GM21737 (cell line): ENCODE measurements around the gene CRELD2.

Experiments used
- ATAC-seq: cut with Tn5 transposase; IDR thresholded peaks from one replicate; pipeline ENCODE4 v1.9.1; 2021; ENCODE audit warnings: mild to moderate bottlenecking, moderate library complexity; ENCODE audit not compliant: unreplicated experiment

Gene CRELD2

DNA sequence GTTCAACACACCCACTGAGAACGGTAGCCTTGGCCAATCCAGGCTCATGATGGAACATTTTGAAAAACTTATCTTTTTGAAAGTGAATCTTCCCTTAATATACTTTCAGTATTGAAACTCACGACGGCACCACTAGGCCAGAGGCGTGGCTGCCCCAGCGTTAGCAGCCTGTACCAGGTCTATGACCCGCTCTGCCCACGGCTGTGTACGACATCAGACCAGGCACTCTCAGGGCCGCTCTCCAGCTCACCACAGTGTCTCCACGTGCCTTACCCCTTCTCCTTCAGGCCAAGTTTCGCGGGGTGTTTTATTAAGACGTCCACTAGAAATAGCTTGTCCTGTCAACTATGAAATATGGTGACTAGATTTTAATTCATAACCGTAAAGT is 31.4 kb upstream of the CRELD2 start:
- ATAC-seq = no peak

DNA sequence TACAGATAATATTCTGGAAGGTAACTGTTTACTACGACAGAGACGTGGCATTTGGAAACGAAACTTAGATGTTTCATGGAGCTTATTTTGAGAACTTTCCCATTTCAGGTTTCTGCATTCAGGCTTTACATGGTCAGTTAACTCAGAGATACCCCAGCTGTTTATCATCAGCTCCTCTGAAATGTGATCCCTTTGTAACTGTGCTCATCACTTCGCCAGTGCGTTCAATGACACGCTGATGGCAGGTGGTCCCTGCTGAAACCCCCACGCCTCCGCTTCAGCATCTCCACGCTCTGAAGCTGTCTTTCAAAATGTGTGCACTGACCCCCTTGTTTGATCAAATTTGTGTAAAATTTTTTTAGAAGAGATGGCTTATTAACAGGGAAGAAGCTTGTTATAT is 30.7 kb upstream of the CRELD2 start:
- no peak for ATAC-seq

DNA sequence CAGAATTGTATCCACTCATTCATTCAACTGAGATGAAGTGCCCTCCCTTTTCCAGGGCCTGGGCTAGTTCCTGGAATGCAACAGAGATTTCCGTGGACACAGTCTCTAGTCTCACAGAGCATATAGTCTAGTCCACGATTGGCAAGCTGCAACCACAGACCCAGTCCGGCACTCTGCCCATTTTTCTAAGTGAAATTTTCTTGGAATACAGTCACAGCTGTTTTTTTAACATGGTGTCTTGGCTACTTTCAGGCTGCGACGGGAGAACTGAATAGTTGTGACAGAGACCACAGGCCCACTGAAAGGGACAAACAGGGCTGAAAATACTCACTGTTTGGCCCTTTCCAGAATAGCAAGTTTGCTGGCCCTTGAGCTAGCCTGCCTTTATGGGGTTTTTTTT is 29.4 kb upstream of the CRELD2 start:
- ATAC-seq = no peak

DNA sequence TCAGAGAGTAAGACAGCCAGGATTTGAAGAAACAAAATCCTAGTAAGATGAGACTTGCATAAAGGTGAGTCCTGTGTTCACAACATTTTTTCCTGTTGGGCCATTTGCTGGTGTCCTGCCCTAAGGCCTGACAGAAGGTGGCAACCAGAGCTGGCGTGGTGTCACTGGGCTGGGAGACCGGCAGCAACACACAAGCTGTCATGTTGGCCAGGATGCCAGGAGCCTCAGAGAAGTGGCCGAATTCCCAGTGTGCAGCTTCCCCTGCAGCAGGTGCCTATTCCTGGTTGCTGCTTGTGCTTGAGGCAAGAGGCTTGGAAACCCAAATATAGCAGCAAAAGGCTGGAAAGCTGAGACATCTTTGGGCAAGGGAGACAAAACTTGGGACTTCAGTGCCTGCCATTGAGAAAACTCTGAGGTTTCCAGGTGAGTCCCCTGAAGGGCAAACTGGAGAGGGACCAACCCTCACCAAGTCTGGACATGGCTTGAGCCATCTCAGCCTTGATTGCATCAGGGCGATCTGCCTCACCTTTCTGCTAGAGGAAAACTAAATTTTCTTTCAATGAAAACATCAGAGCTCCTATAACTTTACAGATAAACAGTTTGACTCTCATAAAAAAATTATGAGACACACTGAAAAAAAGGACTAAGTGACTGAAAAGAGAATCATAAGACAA is 26.1 kb upstream of the CRELD2 start:
- ATAC-seq = no peak

DNA sequence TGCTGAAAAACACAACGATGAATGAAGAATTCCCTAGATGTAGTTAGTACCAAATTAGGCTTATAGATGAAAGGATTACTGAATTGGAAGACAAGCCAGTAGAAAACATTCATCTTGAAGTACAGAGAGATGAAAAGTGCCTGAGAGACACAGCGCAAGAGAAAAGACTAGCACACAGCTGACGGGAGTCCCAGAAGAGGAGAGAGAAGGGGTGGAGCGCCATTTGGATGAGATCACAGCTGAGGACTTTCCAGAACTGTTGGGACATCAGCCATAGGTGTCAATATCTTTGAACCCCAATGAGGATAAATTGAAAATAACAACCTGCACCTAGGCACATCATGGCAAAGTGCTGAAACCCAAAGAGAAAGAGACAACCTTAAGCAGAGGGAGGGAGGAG is 25.4 kb upstream of the CRELD2 start:
- no peak for ATAC-seq

DNA sequence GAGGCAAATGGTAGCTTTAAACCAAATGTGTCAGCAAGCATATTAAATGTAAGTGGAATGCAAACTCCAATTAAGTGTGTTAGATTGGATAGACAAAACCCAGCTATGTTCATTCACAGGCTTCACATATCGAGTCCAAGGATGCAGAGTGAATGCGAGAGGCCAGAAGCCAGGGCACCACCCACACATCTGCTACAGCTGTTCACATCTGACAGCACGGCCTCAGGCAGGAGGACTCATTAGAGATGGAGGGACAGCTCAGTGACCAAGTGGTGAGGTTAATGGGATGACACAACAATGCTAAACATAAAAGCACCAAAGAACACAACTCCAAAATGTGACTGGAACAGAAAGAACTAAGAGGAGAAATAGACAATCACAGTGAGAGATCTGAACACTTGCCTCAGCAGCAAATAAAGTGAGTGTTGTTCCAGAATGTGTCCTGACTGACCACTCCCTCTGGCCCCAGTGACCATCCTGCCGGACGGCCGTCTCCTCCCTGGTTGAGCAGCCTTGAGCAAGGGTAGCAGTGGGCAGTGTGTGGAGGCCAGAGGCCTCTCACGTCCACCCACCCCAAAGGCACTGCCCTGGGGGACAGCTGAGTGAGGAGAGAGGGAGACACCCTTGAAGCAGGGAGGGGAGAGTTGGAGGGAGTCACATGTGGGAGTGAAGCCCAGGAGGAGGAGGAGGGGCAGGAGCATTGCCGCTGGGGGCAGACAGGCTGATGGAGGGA is 23.9 kb upstream of the CRELD2 start:
- ATAC-seq = no peak

DNA sequence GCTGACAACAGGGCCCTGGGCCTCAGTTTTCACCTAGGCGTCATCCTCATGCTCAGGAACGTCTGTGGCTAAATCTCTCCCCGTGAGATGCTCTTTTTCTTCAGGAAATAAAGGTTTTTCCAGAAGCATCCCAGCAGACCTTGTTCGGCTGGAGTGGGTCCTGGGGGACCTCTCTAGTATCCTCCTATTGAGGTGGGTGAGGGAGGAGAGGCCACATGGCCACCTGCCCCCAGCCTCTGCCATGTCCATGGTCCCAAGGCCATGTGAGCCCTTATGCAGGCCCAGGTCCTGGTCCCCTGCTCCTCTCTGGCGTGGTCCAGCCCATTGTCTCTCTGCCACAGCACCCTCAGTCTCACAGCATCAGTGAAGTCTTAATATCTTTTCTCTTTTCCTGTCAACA is 22.2 kb upstream of the CRELD2 start:
- no peak for ATAC-seq

DNA sequence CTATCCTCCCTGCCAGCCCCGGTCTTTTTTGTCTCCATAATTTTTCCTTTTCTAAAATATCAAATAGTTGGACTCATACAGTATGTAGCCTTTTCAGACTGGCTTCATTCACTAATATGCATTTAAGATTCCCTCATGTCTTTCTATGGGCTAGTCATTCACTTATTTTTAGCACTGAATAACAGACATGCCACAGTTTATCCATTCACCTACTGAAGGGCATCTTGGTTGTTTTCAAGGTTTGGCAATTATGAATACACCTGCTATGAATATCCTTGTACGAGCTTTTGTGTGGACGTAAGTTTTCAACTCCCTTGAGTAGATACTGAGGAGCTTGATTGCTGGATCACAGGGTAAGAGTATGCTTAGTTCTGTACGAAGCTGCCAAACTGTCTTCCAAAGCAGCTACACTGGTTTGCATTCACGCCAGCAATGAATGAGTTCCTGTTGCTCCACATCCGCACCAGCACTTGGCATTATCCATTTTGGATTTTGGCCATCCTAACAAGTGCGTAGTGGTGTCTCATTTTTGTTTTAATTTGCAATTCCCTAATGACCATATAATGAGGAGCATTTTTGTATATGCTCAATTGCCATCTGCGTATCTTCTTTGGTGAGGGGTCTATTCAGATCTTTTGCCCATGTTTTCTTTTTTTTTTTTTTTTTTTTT is 21.3 kb upstream of the CRELD2 start:
- ATAC-seq = no peak

DNA sequence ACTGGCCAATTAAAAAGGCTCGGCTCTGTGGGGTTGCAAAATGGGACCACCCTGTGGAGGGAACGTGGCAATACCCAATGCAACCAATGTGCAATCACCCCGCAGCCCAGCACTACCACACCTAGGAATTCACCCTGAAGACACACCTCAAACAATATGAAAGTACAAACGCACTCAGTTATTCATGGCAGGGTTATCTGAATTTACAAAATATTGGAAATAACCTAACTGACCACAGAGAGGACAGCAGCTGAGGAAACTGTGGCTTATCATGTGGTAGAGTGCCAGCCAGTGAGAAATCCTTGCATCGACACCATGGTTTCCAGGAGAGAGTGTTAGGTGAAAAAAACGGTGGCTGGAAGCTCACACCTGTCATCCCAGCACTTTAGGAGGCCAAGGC is 18.9 kb upstream of the CRELD2 start:
- ATAC-seq = no peak

DNA sequence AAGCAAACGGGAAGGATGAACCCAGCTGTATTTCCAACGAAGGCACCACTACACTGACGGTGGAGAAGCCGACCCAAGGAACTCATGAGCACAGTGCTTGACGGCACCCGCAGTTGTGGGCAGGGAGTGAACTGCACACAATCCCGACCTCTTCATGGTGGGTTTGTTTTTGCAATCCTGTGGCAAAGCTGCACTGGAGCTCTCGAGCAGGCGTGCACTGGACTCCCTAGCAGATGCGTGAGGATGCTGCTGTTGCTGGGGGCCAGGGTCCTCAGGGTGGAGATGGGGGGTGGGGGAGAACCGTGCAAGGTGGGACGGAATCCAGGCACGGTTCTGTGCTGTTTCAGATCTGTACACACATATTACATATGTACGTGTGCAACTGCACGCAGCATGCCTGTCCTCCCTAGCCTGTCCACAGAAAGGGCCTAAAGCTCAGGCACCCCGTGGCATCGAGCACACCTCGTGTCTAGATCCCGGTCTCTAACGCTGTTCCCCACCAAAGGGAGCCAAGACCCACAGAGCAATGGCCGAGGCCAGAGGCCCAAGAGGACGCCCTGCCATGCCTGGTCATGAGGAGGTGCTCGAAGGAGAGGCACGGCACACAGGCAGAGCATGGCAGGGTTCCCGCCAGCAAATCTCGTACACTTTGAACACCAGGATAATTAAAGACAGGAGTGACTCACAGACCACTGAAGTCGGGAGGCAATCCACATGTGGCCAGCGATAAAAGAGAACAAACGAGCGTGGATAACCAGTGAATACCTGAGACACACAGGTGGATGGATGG is 17.8 kb upstream of the CRELD2 start:
- no peak for ATAC-seq

DNA sequence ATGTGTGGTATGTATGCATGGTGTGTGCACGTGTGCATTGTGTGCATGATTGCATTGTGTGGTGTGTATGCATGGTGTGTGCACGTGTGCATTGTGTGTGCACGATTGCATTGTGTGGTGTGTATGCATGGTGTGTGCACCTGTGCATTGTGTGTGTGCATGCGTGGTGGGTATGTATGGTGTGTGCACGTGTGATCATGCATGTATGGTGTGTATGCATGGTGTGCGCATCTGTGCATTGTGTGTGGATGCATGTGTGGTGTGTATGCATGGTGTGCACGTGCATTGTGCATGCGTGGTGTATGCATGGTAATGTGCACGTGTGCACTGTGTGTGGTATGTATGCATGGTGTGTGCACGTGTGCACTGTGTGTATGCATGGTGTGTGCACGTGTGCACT is 17.0 kb upstream of the CRELD2 start:
- ATAC-seq = no peak

DNA sequence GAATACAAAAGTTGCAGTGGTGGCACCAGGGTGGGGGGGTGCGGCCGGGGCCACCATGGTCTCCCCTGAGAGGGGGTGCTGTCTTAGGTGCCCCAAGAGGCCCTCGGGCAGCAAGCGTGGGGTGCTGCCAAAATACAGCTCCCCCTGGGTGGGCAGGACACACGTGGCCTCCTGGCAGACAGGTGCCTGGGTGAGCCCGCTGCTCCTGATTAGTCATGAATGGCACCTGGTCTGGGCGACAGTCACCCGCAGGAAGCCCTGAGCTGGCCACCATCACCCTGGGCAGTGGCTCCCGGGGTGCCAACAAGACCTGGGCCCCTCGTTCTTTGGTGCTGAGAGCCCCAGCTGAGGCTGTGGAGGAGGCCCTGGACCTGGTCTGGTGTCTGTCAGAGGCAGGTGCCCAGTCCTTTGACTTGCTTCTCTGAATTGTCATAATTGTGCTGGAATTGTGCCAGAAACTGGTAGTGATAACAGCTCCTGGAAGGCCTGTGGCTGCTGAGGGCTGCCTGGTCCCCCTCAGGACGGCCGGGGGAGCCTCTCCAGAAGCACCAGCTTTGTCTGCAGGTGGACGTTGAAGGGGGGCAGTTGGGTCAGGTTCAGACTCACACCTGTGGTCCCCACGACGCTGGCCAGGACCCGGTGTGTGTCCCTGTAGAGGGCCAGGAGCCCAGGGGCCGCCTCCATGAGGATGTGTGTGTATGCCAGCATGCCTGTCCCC is 15.0 kb upstream of the CRELD2 start:
- no peak for ATAC-seq

DNA sequence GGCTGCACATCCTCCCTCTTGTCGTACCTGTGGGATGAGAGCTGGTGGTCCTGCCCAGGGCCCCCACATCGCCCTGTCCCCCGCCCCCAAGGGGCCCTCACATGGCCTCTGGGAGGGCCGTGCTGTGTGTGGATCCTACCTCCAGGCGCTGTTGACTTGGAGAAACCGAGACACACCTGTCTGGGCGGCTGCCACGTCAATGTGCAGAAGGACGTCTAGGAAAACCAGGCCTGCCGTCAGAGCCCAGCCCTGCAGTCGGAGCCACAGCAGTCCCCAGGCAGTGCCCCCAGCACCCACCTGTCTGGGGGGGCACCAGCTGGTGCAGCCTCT is 14.4 kb upstream of the CRELD2 start:
- ATAC-seq = no peak

DNA sequence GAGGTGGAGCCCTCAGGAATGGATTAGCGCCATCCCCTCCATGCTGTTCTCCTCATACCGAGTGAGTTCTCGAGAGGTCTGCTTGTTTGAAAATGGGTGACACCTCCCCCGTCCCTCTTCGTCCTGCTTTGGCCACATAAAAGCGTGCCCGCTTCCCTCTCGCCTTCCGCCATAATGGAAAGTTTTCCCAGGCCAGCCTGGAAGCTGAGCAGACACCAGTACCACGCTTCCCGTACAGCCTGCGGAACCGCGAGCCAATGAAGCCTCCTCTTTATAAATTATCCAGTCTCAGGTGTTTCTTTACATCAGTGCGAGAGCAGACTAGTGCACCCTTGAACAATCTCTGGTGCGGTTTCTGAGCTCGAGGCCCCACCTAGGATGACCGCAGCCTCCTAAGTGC is 13.0 kb upstream of the CRELD2 start:
- ATAC-seq = no peak

DNA sequence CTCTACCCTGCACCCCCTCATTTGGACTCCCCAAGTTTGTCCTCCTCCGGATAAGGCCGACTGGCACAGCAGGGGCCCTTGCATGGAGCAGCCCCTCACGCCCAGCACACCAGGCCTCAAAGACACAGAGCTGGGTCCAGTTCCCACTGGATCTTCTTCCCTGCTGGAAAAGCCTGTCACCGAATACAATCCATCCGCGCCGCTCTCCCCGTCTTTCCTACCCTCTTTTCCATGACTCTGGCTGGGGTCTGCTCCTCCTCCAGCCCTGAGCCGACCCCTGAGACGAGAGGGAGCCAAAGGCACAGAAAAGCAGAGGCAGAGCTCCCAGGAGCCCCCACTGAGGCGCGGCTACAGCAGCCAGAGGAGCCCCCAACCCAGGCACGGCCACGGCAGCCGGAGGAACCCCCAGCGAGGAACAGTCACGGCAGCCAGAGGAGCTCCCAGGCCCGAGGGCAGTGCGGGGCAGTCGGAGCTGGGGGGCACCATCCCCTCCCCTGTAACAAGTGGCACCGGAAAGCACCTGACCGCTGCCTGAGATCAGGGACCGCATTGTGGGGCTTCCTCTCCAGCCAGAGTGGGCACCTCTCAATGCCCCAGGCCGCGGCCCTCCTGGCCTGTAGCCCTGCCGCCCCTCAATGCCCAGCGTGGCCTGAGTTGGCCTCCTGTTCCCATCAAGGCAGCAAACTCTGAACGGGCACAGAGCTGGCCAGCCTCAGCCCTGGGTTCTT is 12.2 kb upstream of the CRELD2 start:
- no peak for ATAC-seq

DNA sequence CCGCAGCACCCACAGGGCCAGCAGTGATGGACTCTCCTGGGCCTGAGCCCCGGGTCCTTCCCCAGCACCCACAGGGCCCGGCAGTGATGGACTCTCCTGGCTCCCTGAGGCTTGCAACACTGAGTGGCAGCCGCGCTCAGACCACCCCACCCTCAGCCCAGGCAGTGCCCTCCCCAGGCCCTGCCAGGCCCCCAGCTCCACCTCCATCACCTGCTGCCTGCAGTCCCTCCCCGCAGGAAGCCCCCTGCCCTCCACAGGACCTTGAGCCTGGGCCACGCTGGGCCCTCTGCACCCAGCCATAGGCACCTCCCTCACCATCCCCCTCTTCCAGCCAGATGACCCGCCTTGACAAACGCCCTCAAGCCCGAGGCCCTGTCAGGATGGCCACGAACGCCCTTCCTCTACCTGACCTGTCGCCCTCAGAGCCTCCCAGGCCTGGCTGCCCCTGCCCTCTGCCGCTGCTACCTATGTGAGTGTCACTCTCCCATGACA is 11.6 kb upstream of the CRELD2 start:
- ATAC-seq = no peak

DNA sequence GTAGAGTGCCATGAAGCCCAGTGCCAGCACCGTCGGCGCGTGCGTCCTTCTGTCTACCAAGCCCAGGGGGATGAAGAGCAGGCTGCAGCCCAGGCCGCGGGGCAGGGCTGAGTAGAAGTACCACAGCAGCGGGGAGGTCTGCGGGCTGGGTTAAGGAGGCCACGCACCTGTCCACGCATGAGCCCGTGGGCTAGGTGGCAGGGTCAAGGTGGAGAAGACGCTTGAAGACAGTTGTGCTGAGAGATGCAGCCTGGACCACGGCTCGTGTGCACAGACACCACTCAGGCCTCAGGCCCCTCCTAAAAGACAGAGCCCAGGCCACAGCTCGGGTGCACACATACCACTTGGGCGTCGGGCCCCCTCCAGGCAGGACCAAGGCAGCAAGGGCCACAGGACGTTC is 10.6 kb upstream of the CRELD2 start:
- no peak for ATAC-seq

DNA sequence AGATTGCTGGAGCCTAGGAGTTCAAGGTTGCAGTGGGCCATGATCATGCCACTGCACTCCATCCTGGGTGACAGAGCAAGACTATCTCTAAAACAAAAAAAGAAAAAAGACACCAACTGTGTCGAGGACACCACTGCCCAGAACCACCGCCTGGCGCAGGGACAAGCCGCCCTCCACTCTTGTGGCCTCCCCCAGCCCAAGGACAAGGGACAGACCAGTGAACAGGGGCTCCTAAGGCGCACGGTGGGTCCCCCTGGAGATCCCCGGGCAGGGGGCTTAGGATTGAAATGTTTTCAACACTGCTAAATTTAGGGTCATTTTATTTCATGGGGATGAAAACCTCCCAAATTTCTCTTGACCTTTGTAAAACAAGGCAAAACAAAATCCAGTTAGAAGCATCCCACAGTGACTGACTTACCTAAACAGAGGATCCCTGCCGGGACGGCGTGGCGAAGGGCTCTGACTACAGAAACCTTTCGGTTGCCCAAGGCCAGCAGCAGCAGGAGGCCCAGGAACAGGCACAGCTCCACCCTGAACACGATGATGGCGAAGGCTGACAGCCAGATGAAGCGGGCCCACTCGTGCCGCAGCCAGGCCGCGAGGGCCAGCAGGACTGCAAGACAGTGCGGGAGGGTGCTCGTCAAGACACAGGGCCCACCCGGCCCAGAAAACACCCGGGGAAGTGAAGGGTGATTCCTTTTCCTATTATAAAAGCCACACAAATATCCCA is 8.8 kb upstream of the CRELD2 start:
- ATAC-seq = no peak
